GM19468 (cell line): ENCODE results near the gene MID2.
"Not testable (repeated sequence)": the region's sequence is repeated elsewhere in the genome, so short reads cannot be mapped to it uniquely, and the experiment has no call there.

Experiments used
- ATAC-seq: cut with Tn5 transposase; IDR thresholded peaks from one replicate; pipeline ENCODE4 v1.9.1; 2021; ENCODE audit warnings: mild to moderate bottlenecking, moderate library complexity, moderate number of reproducible peaks; ENCODE audit not compliant: unreplicated experiment; ENCODE audit errors: extremely low read depth

MID2 gene

DNA sequence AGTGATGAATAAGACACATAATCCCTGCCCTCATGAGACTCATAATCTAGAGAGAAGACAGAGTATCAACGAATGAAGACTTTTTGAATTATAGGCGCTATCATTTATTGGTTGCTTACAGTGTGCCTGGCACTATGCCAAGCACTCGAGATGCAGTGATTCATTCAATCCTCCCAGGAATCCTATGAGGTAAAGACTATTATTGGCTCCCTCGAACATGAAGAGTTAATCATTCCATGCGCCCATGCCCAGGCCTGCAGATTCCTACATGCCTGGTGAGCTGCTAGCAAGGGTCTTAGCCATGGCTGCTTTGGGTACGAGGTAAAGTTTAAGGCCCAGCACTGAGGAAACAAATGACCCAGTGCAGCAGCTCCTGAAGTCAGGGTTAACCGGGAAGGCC lies 109.5 kb downstream of the MID2 start:
- ATAC-seq, result no peak

DNA sequence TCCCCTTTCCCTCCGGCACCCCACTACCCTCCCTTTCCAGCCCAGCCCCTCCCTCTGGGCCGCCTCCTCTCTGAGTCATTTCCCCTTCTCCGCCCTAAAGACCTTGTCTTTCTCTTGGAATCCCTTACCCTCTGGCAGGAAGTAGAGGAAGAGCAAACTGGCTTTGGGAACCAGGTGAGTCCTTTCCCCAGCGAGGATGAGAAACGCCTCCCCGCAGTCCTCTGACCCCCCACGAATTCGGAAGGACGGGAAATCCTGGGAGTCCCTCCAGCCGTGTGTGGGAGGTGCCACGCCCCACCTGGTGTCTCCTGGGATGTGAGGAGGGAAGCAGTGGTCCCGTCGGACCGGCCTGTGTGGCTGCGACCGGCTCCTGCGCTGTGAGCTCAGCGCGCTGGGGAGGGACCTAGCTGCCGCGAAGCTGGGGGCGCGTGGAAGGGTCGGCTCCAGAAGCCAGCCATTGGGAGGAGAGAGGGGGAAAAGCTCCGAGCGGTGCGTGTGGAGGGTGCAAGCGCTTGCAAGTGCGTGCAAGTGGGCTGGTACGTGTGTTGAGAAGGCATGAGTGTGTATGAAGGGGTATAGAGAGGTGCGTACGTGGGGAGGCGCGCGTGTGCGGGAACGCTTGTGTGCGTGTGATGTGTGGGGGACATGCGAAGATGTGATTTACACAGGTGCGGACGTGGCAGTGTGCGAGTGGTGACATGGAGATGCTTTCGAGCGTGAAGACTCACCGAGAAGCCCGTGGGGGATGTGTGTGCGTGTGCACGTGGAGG lies 110.2 kb downstream of the MID2 start:
- no peak for ATAC-seq

DNA sequence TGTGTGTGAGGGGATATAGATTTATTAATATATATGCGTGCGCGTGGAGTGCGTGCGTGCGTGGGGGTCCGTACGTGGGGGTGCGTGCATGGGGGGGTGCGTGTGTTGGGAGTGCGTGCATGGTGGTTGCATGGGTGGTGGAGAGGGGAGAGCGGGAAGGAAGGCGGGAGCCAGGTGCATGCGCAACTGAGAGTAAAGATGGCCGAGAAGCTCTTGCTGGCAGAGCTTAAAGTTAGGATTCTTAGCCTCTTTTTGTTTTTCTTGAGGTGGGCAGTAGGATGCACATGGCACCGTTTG lies 110.7 kb downstream of the MID2 start:
- no peak for ATAC-seq

DNA sequence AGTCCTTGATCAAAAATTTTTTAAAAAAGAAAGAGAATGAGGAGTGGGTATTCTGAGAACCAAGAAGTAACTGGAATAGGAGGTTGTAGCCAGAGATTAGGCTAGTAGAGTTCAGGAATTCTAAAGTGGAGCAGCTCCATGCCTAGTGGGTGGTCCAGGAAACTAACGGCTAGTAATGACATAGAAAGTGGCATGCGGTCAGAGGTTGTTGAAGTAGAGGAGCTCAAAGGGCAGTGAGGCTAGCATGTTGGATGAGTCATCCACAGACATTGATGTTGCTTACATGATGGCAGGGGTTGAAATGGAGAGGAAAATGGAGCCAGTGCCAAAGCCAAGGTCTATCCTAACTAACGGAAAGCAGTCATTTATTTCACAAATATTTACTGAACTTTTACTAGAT lies 114.4 kb downstream of the MID2 start:
- no peak for ATAC-seq

DNA sequence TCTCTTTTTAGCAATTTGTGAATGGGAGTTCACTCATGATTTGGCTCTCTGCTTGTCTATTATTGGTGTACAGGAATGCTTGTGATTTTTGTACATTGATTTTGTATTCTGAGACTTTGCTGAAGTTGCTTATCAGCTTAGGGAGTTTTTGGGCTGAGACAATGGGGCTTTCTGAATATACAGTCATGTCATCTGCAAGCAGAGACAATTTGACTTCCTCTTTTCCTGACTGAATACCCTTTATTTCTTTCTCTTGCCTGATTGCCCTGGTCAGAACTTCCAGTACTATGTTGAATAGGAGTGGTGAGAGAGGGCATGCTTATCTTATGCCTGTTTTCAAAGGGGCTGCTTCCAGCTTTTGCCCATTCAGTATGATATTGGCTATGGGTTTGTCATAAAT lies 129.7 kb downstream of the MID2 start:
- not testable (repeated sequence) for ATAC-seq

DNA sequence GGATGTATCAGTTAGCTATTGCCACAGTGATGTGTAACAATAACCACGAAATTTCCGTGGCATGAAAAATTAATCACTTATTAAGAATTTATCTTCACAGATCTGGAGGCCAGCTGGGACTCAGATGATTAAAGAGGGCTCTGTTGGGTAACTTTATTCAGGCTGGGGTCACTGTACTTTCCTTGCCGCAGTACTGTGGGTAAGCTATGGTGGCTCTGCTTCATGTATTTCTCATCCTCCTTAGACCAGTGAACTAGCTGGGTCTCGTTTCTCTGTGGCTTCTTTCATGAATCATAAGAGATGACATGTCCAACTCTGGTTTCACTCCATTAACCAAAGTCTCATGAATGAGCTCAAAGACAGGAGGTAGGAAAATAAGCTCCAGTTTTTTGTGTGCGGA lies 143.0 kb downstream of the MID2 start:
- ATAC-seq, result no peak

DNA sequence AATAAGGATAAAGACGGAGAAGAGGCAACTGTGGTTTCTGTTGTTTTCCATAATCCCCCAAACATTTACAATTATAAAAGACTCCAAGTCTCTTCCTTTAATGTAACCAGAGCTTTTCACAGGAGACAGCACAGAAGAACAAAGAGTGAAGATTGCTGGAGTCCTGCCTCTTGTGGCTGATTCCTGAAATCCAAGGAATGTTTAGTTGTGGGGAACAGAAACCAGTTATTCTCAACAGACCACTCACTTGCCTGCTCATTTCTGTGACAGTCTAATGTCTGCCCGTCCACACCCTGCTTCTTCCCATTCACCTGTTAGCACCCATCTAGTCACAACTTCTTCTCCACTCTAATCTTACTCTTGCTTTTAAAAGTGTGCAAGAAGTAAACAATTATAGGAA lies 144.4 kb downstream of the MID2 start:
- no peak for ATAC-seq

DNA sequence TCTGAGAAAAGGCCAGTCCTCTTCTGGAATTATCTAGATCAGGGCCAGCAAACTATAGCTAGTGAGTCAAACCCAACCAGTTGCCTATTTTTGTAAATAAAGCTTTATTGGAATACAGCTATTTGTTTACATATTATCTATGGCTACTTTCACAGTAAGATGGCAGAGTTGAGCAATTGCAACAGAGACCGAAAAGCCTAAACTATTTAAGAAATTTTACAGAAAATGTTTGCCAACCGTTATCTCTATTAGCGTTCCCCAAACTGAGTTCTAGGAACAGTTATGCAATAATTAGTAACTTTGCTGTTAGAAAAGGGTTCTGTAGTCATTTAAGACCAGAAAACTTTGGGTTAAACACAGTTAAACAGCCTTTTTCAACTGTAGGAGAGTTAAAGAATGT lies 146.0 kb downstream of the MID2 start:
- no peak for ATAC-seq
